Activated CD4-positive, alpha-beta T cell treated with anti-CD3 and anti-CD28 coated beads, Interleukin-2, amount 50 U/mL, for 1 hour (primary cell): ENCODE results near the gene GNE.
"Not testable (repeated sequence)": the region's sequence is repeated elsewhere in the genome, so short reads cannot be mapped to it uniquely, and the experiment has no call there.

ENCODE experiments used
- DNase-seq: peaks from one replicate; pipeline ENCODE4 v3.0.0-alpha.2; 2020

Gene GNE

GRCh38 chr9:36268007-36268427, 9.8 kb upstream of the GNE start:
- no peak for DNase-seq

- DNase-seq, result no peak
Observed at GRCh38 chr9:36264896-36265295, 6.6 kb upstream of the GNE start.

GRCh38 chr9:36263683-36264082, 5.4 kb upstream of the GNE start:
- DNase-seq, result no peak

GRCh38 chr9:36258996-36259533, 817 bp upstream of the GNE start:
- no peak for DNase-seq

GRCh38 chr9:36251428-36251827, 6.8 kb downstream of the GNE start:
- DNase-seq, result no peak

- no peak for DNase-seq
Observed at GRCh38 chr9:36250079-36250478, 8.2 kb downstream of the GNE start.

GRCh38 chr9:36249189-36249588, 9.1 kb downstream of the GNE start:
- no peak for DNase-seq

GRCh38 chr9:36248061-36248460, 10.2 kb downstream of the GNE start:
- not testable (repeated sequence) for DNase-seq

GRCh38 chr9:36247356-36247755, 10.9 kb downstream of the GNE start:
- DNase-seq, result no peak

GRCh38 chr9:36245906-36246305, 12.3 kb downstream of the GNE start:
- no peak for DNase-seq

GRCh38 chr9:36239675-36240074, 18.6 kb downstream of the GNE start:
- not testable (repeated sequence) for DNase-seq

- DNase-seq, result not testable (repeated sequence)
Observed at GRCh38 chr9:36239205-36239604, 19.0 kb downstream of the GNE start.

- DNase-seq, result no peak
Observed at GRCh38 chr9:36237230-36237629, 21.0 kb downstream of the GNE start.

- no peak for DNase-seq
Observed at GRCh38 chr9:36222449-36222848, 35.8 kb downstream of the GNE start.

- no peak for DNase-seq
Observed at GRCh38 chr9:36221667-36222066, 36.6 kb downstream of the GNE start.

GRCh38 chr9:36218411-36218901, 39.8 kb downstream of the GNE start:
- no peak for DNase-seq

GRCh38 chr9:36218011-36218410, 40.2 kb downstream of the GNE start:
- DNase-seq, result no peak

GRCh38 chr9:36217256-36217968, 40.8 kb downstream of the GNE start:
- DNase-seq, result no peak

GRCh38 chr9:36214571-36214970, 43.7 kb downstream of the GNE start:
- DNase-seq, result no peak

- DNase-seq, result no peak
Observed at GRCh38 chr9:36213989-36214388, 44.3 kb downstream of the GNE start.

- DNase-seq, result no peak
Observed at GRCh38 chr9:36213387-36213786, 44.9 kb downstream of the GNE start.

GRCh38 chr9:36211510-36211909, 46.7 kb downstream of the GNE start:
- no peak for DNase-seq

GRCh38 chr9:36210722-36211121, 47.5 kb downstream of the GNE start:
- no peak for DNase-seq

- no peak for DNase-seq
Observed at GRCh38 chr9:36208521-36209253, 49.6 kb downstream of the GNE start.
